GM12878 (cell line): Measurements from ENCODE around the gene PRPF6. TPM values are rescaled to one million over a fixed set of nuclear protein-coding genes. Genes with fewer than 3 reads are reported as not detected.
A peak's percentile ranks its signal among the peaks of the same experiment; 100 is the strongest.

ENCODE experiments used
- BACH1 ChIP-seq: fragments of 450-650 bp; IDR thresholded peaks from 2 replicates; pipeline ENCODE4 v1.6.1; 2017; ENCODE audit warnings: mild to moderate bottlenecking, borderline replicate concordance
- BRCA1 ChIP-seq: IDR thresholded peaks from 2 replicates; pipeline ENCODE4 v1.6.1; 2011; ENCODE audit warnings: low read depth, low read length, improper control_type of control experiment
- CBFB ChIP-seq: IDR thresholded peaks from 2 replicates; pipeline ENCODE4 v1.6.1; 2016; ENCODE audit warnings: antibody characterized with exemption, low read depth
- CHD1 ChIP-seq: IDR thresholded peaks from 2 replicates; pipeline ENCODE4 v1.6.1; 2012; ENCODE audit warnings: low read depth, low read length, improper control_type of control experiment
- EGR1 ChIP-seq, 2 experiments: IDR thresholded peaks; 1 replicate in 1 of 2; 2 replicates in 1 of 2; pipeline ENCODE4 v1.6.1; 2011 to 2012; ENCODE audit warnings: low read depth in 2 of 2, low read length in 2 of 2, borderline replicate concordance in 1 of 2, mild to moderate bottlenecking in 1 of 2, moderate library complexity in 1 of 2
- FOS ChIP-seq: IDR thresholded peaks from 3 replicates; pipeline ENCODE4 v1.6.1; 2011; ENCODE audit warnings: borderline replicate concordance; ENCODE audit not compliant: insufficient read length; ENCODE audit errors: extremely low read depth
- FOXK2 ChIP-seq: fragments of 450-650 bp; IDR thresholded peaks from 2 replicates; pipeline ENCODE4 v1.6.1; 2017; ENCODE audit warnings: mild to moderate bottlenecking, moderate library complexity
- HDAC2 ChIP-seq: fragments of 200-600 bp; sonication (generic); IDR thresholded peaks from 2 replicates; pipeline ENCODE4 v1.6.1; 2017
- HDAC6 ChIP-seq: fragments of 200-600 bp; sonication (generic); IDR thresholded peaks from one replicate; pipeline ENCODE4 v1.8.0; 2017; ENCODE audit warnings: antibody characterized with exemption; ENCODE audit not compliant: unreplicated experiment
- IRF4 ChIP-seq: IDR thresholded peaks from 2 replicates; pipeline ENCODE4 v1.6.1; 2011; ENCODE audit warnings: low read depth, low read length
- KAT2A ChIP-seq: conservative IDR thresholded peaks from 2 replicates; pipeline ENCODE4 v1.6.1; 2011; ENCODE audit warnings: low read depth, low read length; ENCODE audit not compliant: control insufficient read depth
- MTA2 ChIP-seq: fragments of 450-650 bp; IDR thresholded peaks from 2 replicates; pipeline ENCODE4 v1.6.1; 2016; ENCODE audit warnings: low read depth, mild to moderate bottlenecking, moderate library complexity
- NKRF ChIP-seq: fragments of 450-650 bp; conservative IDR thresholded peaks from 2 replicates; pipeline ENCODE4 v1.6.1; 2017; ENCODE audit warnings: mild to moderate bottlenecking, moderate library complexity
- NRF1 ChIP-seq: conservative IDR thresholded peaks from 2 replicates; pipeline ENCODE4 v1.6.1; 2011; ENCODE audit warnings: mild to moderate bottlenecking, low read depth, low read length, improper control_type of control experiment
- PAX5 ChIP-seq: IDR thresholded peaks from 2 replicates; pipeline ENCODE4 v1.6.1; 2011; ENCODE audit warnings: low read depth, low read length, borderline replicate concordance
- PKNOX1 ChIP-seq: fragments of 450-650 bp; IDR thresholded peaks from 2 replicates; pipeline ENCODE4 v1.6.1; 2016; ENCODE audit warnings: mild to moderate bottlenecking
- POLR2AphosphoS5 ChIP-seq: IDR thresholded peaks from 2 replicates; pipeline ENCODE4 v1.6.1; 2011; ENCODE audit warnings: mild to moderate bottlenecking, low read length, inconsistent platforms
- RB1 ChIP-seq: fragments of 450-650 bp; formaldehyde crosslinking; IDR thresholded peaks from 2 replicates; pipeline ENCODE4 v1.6.1; 2017; ENCODE audit warnings: mild to moderate bottlenecking, borderline replicate concordance
- SIX5 ChIP-seq: IDR thresholded peaks from 2 replicates; pipeline ENCODE4 v1.6.1; 2011; ENCODE audit warnings: mild to moderate bottlenecking, low read depth, low read length, moderate library complexity; ENCODE audit not compliant: severe bottlenecking
- TCF3 ChIP-seq: IDR thresholded peaks from 2 replicates; pipeline ENCODE4 v1.6.1; 2012; ENCODE audit warnings: low read depth, mild to moderate bottlenecking, low read length, borderline replicate concordance; ENCODE audit not compliant: insufficient read depth
- USF1 ChIP-seq: IDR thresholded peaks from 2 replicates; pipeline ENCODE4 v1.6.1; 2011; ENCODE audit warnings: borderline replicate concordance, low read depth, mild to moderate bottlenecking, moderate library complexity, mixed read lengths, low read length; ENCODE audit not compliant: insufficient read depth; ENCODE audit errors: extremely low read length
- YY1 ChIP-seq: IDR thresholded peaks from 2 replicates; pipeline ENCODE4 v1.6.1; 2011; ENCODE audit warnings: low read depth, mild to moderate bottlenecking, low read length
- ZBTB4 ChIP-seq: fragments of 450-650 bp; formaldehyde crosslinking; IDR thresholded peaks from 2 replicates; pipeline ENCODE4 v1.4.0; 2022; ENCODE audit warnings: mild to moderate bottlenecking, moderate library complexity
- ZNF217 ChIP-seq: fragments of 450-650 bp; IDR thresholded peaks from 2 replicates; pipeline ENCODE4 v1.6.1; 2017; ENCODE audit warnings: antibody characterized with exemption, mild to moderate bottlenecking
- polyA plus RNA-seq, 11 experiments: library from polyadenylated mRNA; depleted of rRNA in 4 of 11; unstranded in 6 of 11; stranded (reverse) in 5 of 11; fragments of >200 nt; fragmentation: Nextera tagmentation in 4 of 11; fragmentation: Illumina TruSeq in 1 of 11; extraction: Ambion mirVana in 4 of 11; extraction: Trizol in 1 of 11; gene quantifications; 1 replicate in 1 of 11; 2 replicates in 10 of 11; pipeline versions ENCODE4 v1.2.1 to v1.2.3, GENCODE V29; 2011 to 2016; ENCODE audit warnings: inconsistent platforms in 2 of 11, missing spikeins in 2 of 11, low read depth in 1 of 11
- total RNA-seq, 4 experiments: library from RNA; depleted of rRNA in 3 of 4; stranded (reverse); fragments of >200 nt in 3 of 4; fragmentation: Illumina TruSeq in 1 of 4; extraction: Trizol in 1 of 4; gene quantifications; 2 replicates each; pipeline versions ENCODE4 v1.2.1 to v1.2.3, GENCODE V29; 2013 to 2021

PRPF6 gene
- total and polyA plus RNA-seq, 10 of the 15 experiments (the other 5 are each of a cell fraction or from before 2014, with no cell fraction given): 5.0 to 102 (median 71.3) TPM

- TF ChIP-seq USF1 (no peak), NKRF (peak; percentile 49), NRF1 (no peak), HDAC2 (no peak), CHD1 (0 out of 2 replicates have a peak, but pooled peaks have one; percentile 16), EGR1 (IDR thresholded peaks at IDR 0.05; ENCODE audit: borderline replicate concordance in 1 of 2, low read depth in 2 of 2, low read length in 2 of 2) (peak in 1 of 2 experiments; percentile 81; a peak in 2 of 3 replicates), POLR2AphosphoS5 (peak; percentile 80), FOS (no peak), HDAC6 (no peak), RB1 (no peak), PAX5 (no peak; the same call in 1 of the 2 replicates), KAT2A (no peak), IRF4 (no peak), BRCA1 (no peak), YY1 (peak; percentile 37; the same call in 1 of the 2 replicates), BACH1 (peak; percentile 79; the same call in 1 of the 2 replicates), SIX5 (no peak), TCF3 (no peak), PKNOX1 (no peak), CBFB (peak; percentile 69), ZNF217 (peak; percentile 20; the same call in 1 of the 2 replicates), ZBTB4 (CRISPR knock-in tag) (no peak), MTA2 (no peak; the same call in 1 of the 2 replicates), FOXK2 (no peak)
Observed at GRCh38 chr20:63979557-63980316, 1.2 kb upstream of the PRPF6 start, which contains the start of gene SAMD10 (continued).
